Effector memory CD4-positive, alpha-beta T cell (primary cell): ENCODE data around the gene POLR3A.
"Not testable (repeated sequence)": the region's sequence is repeated elsewhere in the genome, so short reads cannot be mapped to it uniquely, and the experiment has no call there.

Experiments used
- DNase-seq, 3 donors: peaks; one replicate each; pipeline ENCODE4 v3.0.0-alpha.2; 2020
- H3K27ac ChIP-seq: 2 replicates; pipeline ENCODE4 v1.7.0; 2013; ENCODE audit warnings: mild to moderate bottlenecking, low read length, moderate library complexity; ENCODE audit not compliant: insufficient read depth, poor library complexity, severe bottlenecking
- H3K27me3 ChIP-seq: replicated peaks from 2 replicates; pipeline ENCODE4 v1.7.0; 2013; ENCODE audit warnings: mild to moderate bottlenecking, low read length; ENCODE audit not compliant: insufficient read depth, control insufficient read depth, poor library complexity, severe bottlenecking
- H3K36me3 ChIP-seq: 2 replicates; pipeline ENCODE4 v1.7.0; 2013; ENCODE audit warnings: mild to moderate bottlenecking, low read length, moderate library complexity; ENCODE audit not compliant: control insufficient read depth, insufficient read depth
- H3K4me1 ChIP-seq: 2 replicates; pipeline ENCODE4 v1.7.0; 2013; ENCODE audit warnings: low read length, mild to moderate bottlenecking; ENCODE audit not compliant: control insufficient read depth, insufficient read depth, poor library complexity, severe bottlenecking
- H3K4me3 ChIP-seq: 2 replicates; pipeline ENCODE4 v1.7.0; 2013; ENCODE audit warnings: low read length, low read depth, mild to moderate bottlenecking; ENCODE audit not compliant: insufficient read depth, poor library complexity, severe bottlenecking
- H3K9me3 ChIP-seq: 2 replicates; pipeline ENCODE4 v1.7.0; 2013; ENCODE audit warnings: mild to moderate bottlenecking, low read length, moderate library complexity; ENCODE audit not compliant: control insufficient read depth

POLR3A gene

DNA sequence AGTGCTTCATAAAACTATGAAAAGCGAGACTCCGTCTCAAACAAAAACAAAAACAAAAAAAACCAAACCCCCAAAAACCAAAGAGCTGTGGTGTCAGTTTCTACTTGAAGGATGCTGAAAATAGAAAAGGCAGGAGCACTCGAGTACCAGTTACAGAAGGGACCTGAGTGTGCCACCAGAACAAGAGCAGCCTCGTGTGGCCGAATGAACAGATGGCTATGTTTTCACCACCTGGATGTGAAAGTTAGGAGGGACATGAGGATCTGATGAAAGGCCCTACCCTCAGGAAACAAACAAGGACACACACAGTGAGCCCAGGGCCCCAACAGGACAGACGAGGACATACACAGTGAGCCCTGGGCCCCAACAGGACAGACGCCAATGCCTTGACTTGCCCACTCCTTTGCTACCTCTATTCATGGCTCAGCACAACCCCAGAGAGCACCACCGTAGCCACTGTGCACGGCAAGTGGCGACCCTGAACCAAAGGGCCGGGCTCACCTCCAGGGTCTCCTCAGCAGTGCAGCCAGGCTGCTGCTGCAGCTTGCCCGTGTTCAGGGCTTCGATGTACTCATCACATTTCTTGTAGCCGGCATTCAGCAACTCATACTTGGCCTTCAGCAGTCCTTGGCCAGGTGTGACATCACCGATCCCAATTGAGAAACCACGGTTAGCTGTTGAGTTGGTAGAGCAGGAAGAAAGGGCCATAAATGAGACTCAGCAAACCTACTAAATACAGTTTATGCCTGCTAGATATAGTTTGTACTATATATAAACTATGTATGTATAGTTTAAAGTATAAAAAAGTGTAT lies 24.9 kb downstream of the POLR3A start:
- no peaks in the 10 kb centered on the region for H3K27me3 ChIP-seq
- no peak for DNase-seq
- peaks cover 94% of the 10 kb centered on the region for H3K36me3 ChIP-seq
- H3K9me3 ChIP-seq, result no peaks in the 10 kb centered on the region
- no peaks in the 10 kb centered on the region for H3K4me1 ChIP-seq
- H3K27ac ChIP-seq, result no peak overlapping the region
- no peak overlapping the region for H3K4me3 ChIP-seq

DNA sequence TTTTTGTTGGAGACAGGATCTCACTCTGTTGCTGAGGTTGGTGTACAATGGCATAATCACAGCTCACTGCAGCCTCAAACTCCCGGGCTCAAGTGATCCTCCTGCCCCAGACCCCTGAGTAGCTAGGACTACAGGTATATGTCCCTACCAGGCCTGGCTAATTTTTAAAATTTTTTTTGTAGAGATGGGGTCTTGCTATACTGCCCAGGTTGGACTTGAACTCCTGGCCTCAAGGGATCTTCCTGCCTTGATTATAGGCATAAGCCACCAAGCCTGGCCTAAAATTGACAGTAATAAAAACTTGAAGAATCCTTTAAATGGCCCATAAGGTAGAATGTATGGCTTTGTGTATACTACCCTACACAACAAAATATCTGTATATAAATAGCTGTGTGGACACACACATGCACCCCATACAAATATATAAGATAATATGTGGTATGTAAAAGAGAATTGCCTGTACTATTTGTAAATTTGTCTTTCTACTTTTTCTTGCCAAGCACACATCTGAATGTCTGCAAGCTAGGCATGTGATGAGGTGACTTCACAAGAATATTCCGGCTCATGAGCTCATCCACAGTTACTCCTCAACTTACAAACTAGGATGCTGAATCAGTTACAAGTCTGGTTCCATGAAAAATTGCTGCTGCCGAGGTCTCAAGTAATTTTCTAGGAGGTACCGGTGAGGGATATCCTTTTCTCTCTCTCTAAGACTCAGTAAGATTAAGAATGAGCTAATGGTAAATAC lies 26.6 kb downstream of the POLR3A start:
- Histone ChIP-seq H3K27ac (no peak overlapping the region), H3K9me3 (no peaks in the 10 kb centered on the region), H3K4me3 (no peak overlapping the region), H3K27me3 (no peaks in the 10 kb centered on the region), H3K4me1 (no peaks in the 10 kb centered on the region), H3K36me3 (peaks cover 80% of the 10 kb centered on the region)
- no peak for DNase-seq

DNA sequence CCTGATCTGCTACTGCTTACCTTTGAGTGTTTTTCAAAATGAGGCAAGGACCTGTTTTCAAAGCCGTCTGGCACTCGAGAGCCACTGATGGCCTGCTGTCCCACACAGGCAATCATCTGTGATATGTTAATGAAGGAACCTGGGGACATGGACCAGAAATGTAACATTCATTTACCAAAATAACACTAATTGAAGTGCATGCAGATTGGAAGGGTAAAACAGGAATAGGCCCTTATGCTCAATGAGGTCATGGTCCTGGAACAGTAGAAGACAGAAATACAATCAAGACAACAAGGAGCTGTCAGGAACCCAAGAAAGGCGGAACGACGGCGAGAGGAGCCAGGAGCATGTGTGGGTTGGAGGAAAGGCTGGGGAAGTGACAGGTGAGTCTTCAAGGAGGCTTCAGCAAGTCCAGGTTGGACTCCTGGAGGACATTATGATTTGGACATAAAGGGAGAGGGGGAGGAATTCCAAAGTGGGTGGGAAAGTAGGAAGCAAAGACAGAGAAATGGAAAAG lies 28.3 kb downstream of the POLR3A start:
- H3K27ac ChIP-seq, result no peak overlapping the region

DNA sequence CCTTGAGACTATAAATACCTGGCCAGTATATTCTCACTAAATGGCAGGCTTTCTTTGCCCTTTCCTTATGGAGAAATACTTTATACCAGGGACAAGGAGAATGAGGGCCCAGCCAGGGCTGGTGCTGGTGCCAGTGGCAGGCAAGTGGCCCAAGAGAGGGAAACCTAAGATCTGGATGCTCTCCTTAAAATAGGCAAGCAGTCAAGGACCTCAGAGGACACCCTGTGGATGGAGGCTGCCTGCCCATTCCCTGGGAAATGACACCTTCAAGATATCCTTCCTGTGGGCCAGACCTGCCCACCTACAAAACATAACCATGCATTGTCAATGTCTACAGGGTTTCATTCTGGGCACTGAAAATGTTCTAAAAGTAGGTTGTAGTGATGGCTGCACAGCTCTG lies 29.1 kb downstream of the POLR3A start:
- H3K9me3 ChIP-seq, result no peaks in the 10 kb centered on the region
- no peak for DNase-seq
- H3K4me3 ChIP-seq, result no peak overlapping the region
- no peaks in the 10 kb centered on the region for H3K27me3 ChIP-seq
- no peaks in the 10 kb centered on the region for H3K4me1 ChIP-seq
- no peak overlapping the region for H3K27ac ChIP-seq
- H3K36me3 ChIP-seq, result peaks cover 60% of the 10 kb centered on the region

More for the DNA sequence above, 28.3 kb downstream of the POLR3A start:
- Histone ChIP-seq H3K27me3 (no peaks in the 10 kb centered on the region), H3K4me1 (no peaks in the 10 kb centered on the region), H3K4me3 (no peak overlapping the region), H3K36me3 (peaks cover 67% of the 10 kb centered on the region), H3K9me3 (no peaks in the 10 kb centered on the region)
- DNase-seq, result no peak

DNA sequence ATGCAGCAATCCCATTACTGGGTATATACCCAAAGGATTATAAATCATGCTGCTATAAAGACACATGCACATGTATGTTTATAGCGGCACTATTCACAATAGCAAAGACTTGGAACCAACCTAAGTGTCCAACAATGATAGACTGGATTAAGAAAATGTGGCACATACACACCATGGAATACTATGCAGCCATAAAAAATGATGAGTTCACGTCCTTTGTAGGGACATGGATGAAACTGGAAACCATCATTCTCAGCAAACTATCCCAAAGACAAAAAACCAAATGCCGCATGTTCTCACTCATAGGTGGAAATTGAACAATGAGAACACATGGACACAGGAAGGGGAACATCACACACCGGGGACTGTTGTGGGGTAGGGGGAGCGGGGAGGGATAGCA lies 30.5 kb downstream of the POLR3A start:
- DNase-seq, H3K4me3 ChIP-seq, H3K27ac ChIP-seq, H3K27me3 ChIP-seq, H3K9me3 ChIP-seq, H3K4me1 ChIP-seq: not testable (repeated sequence)
- H3K36me3 ChIP-seq, result peaks cover 52% of the 10 kb centered on the region

DNA sequence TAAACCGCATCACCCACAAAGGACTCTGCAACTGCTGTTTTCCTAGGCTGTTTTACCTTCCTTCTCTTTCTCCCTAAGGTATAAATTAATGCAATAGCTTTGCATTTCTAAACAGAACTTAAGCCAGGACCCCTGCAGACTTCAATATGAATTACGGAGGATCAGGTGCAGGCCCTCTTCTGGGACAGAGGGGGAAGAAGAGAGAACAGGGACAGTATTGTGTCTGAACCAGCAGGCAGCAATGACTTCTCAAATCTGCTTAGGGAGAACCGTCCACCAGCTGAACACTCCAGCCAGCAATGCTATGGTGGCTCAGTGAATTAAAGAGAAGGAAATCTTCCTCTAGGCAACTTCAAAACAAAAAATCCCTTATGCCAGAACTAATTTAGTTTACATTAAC lies 35.7 kb downstream of the POLR3A start:
- Histone ChIP-seq H3K36me3 (peaks cover 46% of the 10 kb centered on the region), H3K27me3 (no peaks in the 10 kb centered on the region), H3K9me3 (no peaks in the 10 kb centered on the region), H3K27ac (no peak overlapping the region), H3K4me3 (no peak overlapping the region), H3K4me1 (no peaks in the 10 kb centered on the region)
- DNase-seq, result no peak

DNA sequence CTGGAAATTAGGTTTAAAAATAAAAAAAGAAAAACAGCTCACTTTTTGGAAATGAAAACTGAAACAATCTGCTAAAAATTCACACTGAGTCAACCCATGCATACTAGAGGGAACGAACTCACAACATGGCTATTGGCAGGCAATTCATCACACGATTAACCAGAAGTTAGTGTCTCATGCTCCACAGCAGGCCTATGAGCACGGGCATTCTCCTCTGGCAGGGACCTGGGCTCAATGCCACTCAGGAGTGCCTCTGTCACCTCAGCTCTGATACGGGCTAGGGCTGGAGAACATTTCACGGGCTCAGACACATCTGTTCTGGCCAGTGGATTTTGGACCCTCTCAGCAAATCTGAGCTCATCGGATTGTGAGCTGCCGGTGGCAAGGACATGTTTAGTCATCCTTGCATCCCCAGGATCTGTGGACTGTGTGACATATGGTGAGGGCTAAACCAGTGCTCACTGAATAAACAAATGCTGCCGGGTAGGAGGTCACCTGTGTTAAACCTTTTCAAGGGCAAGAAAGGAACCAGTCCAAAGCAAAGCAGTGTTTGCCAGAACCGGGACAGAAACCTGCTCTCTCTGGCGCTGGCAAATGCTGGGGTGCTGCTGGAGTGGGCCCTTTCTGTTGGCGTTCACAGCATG lies 40.1 kb downstream of the POLR3A start:
- no peaks in the 10 kb centered on the region for H3K27me3 ChIP-seq
- DNase-seq, result no peak
- H3K4me1 ChIP-seq, result no peaks in the 10 kb centered on the region
- H3K9me3 ChIP-seq, result no peaks in the 10 kb centered on the region
- peaks cover 85% of the 10 kb centered on the region for H3K36me3 ChIP-seq
- H3K27ac ChIP-seq, result no peak overlapping the region
- no peak overlapping the region for H3K4me3 ChIP-seq

DNA sequence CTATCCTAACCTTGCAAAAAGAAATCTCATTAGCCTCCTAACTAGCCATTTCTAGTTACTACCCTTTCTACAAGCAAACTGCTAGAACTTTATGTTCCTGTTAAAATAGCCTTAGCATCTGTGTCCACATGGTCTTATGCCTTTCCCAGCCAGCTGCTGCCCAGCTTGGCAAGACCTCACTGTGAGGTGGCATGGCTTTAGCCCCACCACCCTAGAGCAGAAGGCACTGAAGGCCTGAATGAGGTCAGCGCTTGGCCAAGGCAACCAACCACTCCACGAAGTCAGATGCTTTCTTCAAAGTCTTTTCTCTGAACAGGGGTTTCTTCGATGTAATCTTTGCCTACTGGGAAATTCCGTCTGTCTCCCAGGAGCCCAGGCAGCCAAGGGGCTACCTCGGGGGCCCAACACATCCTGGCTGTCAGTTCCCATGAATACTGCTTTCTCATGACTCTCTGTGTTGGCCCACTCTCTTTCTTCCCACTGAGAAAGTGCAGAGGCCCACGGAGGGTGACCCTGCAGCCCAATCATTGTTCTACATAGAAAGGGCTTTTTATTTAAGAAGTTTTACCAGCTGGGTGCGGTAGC lies 41.6 kb downstream of the POLR3A start:
- H3K4me1 ChIP-seq, result no peaks in the 10 kb centered on the region
- H3K27me3 ChIP-seq, result no peaks in the 10 kb centered on the region
- peaks cover 79% of the 10 kb centered on the region for H3K36me3 ChIP-seq
- DNase-seq, result no peak
- no peak overlapping the region for H3K27ac ChIP-seq
- no peak overlapping the region for H3K4me3 ChIP-seq
- no peaks in the 10 kb centered on the region for H3K9me3 ChIP-seq

DNA sequence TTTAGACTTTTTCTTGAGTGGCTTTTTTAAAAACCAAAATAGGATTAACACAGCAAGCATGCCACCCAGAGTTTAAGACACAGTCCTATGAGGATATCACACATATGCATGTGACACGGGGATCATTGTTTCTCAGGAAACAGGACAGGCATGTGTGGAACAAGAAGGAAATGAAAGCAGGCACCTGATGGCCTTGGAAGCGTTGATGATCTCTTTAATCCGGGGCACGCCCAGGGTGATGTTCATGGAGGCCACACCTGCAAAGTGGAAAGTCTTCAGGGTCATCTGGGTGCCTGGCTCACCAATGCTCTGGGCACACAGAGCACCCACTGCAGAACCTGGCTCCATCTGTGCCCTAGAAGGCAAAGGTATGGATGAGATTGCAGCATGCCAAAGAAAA lies 44.3 kb downstream of the POLR3A start:
- Histone ChIP-seq H3K36me3 (peaks cover 87% of the 10 kb centered on the region), H3K27me3 (no peaks in the 10 kb centered on the region), H3K27ac (no peak overlapping the region), H3K4me3 (no peak overlapping the region), H3K4me1 (no peaks in the 10 kb centered on the region), H3K9me3 (no peaks in the 10 kb centered on the region)
- no peak for DNase-seq
